H54 (cell line): ENCODE measurements around the gene NPAS4.

ENCODE experiments used
- DNase-seq: peaks from one replicate; pipeline ENCODE4 v3.0.0; 2011; ENCODE audit warnings: low spot score, mixed read lengths; ENCODE audit not compliant: insufficient read length
- FAIRE-seq: peaks from 3 replicates; lab custom pipeline; 2011; peaks lifted over from hg19 to GRCh38; lab: Jason Lieb, UNC
- POLR2A ChIP-seq: IDR thresholded peaks from 2 replicates; pipeline ENCODE4 v1.6.1; 2011; ENCODE audit warnings: low read depth, mild to moderate bottlenecking, low read length

The NPAS4 gene

DNA sequence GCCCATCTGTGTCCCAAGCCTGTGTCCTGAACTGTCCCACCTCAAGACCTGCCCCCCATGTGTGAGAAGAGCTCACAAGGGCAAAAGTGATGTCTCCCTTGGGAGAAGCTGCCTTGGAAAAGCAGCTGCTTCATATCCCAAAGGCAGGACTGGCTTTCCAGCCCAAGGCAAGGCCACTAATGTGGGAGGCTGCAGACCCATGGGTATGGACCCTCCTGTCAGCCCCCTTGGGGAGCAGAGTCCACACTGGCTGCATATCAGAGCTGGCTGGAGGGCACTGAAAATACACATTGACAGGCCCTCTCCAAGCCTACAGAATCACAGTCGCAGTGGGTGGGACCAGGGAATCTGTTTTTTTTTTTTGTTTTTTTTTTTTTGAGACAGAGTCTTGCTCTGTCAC lies 48.6 kb downstream of the NPAS4 start:
- FAIRE-seq, result no peak
- TF ChIP-seq POLR2A, result no peak
- DNase-seq, result no peak

DNA sequence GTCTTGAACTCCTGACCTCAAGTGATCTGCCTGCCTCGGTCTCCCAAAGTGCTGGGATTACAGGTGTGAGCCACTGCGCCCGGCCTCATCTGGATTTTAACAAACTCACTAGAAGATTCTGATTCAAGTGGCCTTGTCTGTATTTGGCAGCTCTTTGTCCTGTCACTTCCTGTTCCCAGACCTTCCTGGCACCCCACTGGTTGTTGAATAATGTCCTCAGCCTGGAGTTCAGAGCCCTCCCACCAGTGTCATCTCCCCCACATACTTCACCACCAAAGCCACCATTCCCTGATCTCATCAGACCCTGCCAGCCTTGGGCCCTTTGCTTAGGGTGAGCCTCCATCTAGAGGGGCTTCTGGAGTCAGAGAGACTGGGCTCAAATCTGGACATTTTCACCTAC lies 49.2 kb downstream of the NPAS4 start:
- TF ChIP-seq POLR2A, result no peak
- FAIRE-seq (no peak), DNase-seq (no peak)

GRCh38 chr11:66471142-66471541 lies 50.3 kb downstream of the NPAS4 start:
- FAIRE-seq (no peak), DNase-seq (no peak)
- no peak for TF ChIP-seq POLR2A

DNA sequence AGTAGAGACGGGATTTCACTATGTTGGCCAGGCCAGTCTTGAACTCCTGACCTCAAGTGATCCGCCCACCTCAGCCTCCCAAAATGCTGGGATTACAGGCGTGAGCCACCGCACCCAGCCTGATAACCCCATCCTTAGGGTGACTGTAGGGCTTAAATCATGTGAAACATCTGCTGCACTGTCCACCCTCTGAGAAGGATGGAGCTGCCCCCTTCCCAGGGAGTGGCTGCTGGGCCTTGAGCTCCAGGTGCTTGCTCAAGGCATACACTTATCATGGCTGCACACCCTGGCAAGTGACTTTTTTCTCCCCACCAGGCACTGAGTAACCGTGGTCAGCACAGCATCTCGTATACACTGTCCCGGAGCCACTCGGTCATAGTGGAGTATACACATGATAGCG lies 51.2 kb downstream of the NPAS4 start:
- no peak for DNase-seq
- TF ChIP-seq POLR2A, result no peak
- no peak for FAIRE-seq

- TF ChIP-seq POLR2A, result no peak
- FAIRE-seq (no peak), DNase-seq (no peak)
These were observed 52.3 kb downstream of the NPAS4 start for GRCh38 chr11:66473167-66473566.

DNA sequence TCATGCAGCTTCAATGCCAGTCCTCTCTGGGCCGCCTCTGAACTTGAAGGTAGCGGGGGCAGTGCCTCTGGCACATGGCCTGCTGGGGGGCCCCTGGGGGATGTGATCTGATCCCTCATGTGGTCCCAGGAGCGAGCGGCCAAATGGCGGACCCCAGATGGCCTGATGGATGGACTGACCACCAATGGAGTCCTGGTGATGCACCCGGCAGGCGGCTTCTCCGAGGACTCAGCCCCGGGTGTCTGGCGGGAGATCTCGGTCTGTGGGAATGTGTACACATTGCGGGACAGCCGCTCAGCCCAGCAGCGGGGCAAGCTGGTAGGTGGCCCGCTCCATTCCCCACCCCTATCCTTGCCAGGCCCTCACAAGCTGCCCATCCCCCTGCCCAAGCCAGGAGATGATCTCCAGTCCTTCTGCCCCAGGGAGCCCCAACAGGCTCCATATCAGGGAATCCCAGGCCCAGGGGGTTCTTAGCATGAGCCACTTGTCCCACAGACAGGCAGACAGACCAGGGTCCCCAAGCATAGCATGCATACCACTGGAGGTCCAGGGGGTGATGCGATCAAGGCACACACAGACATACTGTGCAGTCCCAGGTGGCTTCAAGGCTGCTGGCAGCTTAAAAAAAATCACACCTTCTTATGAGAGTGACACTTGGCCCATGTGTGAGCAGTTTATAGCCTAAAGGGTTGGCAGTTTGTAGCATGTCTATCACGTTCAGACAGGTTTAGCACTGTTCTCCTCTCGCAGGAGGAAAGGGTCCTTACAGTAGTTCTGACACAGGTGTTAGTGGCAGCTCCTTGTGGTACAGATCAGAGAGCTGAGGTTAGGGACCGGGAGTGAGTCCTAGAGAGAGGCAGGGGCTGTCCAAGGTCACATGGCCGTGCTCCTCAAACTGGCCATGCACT lies 53.0 kb downstream of the NPAS4 start:
- FAIRE-seq, result no peak
- DNase-seq, result no peak
- TF ChIP-seq POLR2A, result no peak

- no peak for DNase-seq
- FAIRE-seq, result no peak
- no peak for TF ChIP-seq POLR2A
These were observed 54.7 kb downstream of the NPAS4 start for GRCh38 chr11:66475349-66476172.
